HEK293 (cell line): ENCODE data around the gene CABCOCO1.

ENCODE experiments used
- YY1 ChIP-seq: fragments of 450-650 bp; formaldehyde crosslinking; IDR thresholded peaks from 2 replicates; pipeline ENCODE4 v1.5.1; 2018; ENCODE audit warnings: missing biosample characterization, missing genetic modification characterization
- ZBTB20 ChIP-seq: fragments of 450-650 bp; formaldehyde crosslinking; IDR thresholded peaks from 2 replicates; pipeline ENCODE4 v1.5.1; 2016; ENCODE audit warnings: missing biosample characterization, missing genetic modification characterization
- ZBTB6 ChIP-seq: fragments of 450-650 bp; formaldehyde crosslinking; IDR thresholded peaks from 2 replicates; pipeline ENCODE4 v1.5.1; 2017; ENCODE audit warnings: missing biosample characterization, missing genetic modification characterization
- ZFP41 ChIP-seq: fragments of 450-650 bp; formaldehyde crosslinking; IDR thresholded peaks from 2 replicates; pipeline ENCODE4 v1.5.1; 2016; ENCODE audit warnings: missing biosample characterization, missing genetic modification characterization, borderline replicate concordance
- ZNF121 ChIP-seq: fragments of 450-650 bp; formaldehyde crosslinking; IDR thresholded peaks from 2 replicates; pipeline ENCODE4 v1.5.1; 2016; ENCODE audit warnings: missing biosample characterization, missing genetic modification characterization
- ZNF138 ChIP-seq: fragments of 450-650 bp; formaldehyde crosslinking; IDR thresholded peaks from 2 replicates; pipeline ENCODE4 v1.5.1; 2016; ENCODE audit warnings: missing biosample characterization, missing genetic modification characterization, borderline replicate concordance
- ZNF341 ChIP-seq: fragments of 450-650 bp; formaldehyde crosslinking; IDR thresholded peaks from 2 replicates; pipeline ENCODE4; 2016; ENCODE audit warnings: low read depth, missing biosample characterization, missing genetic modification characterization
- ZNF530 ChIP-seq: fragments of 450-650 bp; formaldehyde crosslinking; IDR thresholded peaks from 2 replicates; pipeline ENCODE4 v1.5.1; 2016; ENCODE audit warnings: low read depth, missing biosample characterization, missing genetic modification characterization
- ZNF621 ChIP-seq: fragments of 450-650 bp; formaldehyde crosslinking; IDR thresholded peaks from 2 replicates; pipeline ENCODE4 v1.5.1; 2017; ENCODE audit warnings: missing biosample characterization, missing genetic modification characterization
- TF ChIP-seq, protein P1 (sequence below): fragments of 450-650 bp; formaldehyde crosslinking; IDR thresholded peaks from 2 replicates; pipeline ENCODE4 v1.5.1; 2016; ENCODE audit warnings: missing biosample characterization, missing genetic modification characterization
- TF ChIP-seq, protein P2 (sequence below): fragments of 450-650 bp; formaldehyde crosslinking; IDR thresholded peaks from 2 replicates; pipeline ENCODE4 v1.5.1; 2016; ENCODE audit warnings: missing biosample characterization, missing genetic modification characterization

- TF ChIP-seq ZNF341 (tag by site-specific recombination): no peak
- TF ChIP-seq, protein P1, sequence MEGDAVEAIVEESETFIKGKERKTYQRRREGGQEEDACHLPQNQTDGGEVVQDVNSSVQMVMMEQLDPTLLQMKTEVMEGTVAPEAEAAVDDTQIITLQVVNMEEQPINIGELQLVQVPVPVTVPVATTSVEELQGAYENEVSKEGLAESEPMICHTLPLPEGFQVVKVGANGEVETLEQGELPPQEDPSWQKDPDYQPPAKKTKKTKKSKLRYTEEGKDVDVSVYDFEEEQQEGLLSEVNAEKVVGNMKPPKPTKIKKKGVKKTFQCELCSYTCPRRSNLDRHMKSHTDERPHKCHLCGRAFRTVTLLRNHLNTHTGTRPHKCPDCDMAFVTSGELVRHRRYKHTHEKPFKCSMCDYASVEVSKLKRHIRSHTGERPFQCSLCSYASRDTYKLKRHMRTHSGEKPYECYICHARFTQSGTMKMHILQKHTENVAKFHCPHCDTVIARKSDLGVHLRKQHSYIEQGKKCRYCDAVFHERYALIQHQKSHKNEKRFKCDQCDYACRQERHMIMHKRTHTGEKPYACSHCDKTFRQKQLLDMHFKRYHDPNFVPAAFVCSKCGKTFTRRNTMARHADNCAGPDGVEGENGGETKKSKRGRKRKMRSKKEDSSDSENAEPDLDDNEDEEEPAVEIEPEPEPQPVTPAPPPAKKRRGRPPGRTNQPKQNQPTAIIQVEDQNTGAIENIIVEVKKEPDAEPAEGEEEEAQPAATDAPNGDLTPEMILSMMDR (tag by site-specific recombination): no peak
- TF ChIP-seq, protein P2, sequence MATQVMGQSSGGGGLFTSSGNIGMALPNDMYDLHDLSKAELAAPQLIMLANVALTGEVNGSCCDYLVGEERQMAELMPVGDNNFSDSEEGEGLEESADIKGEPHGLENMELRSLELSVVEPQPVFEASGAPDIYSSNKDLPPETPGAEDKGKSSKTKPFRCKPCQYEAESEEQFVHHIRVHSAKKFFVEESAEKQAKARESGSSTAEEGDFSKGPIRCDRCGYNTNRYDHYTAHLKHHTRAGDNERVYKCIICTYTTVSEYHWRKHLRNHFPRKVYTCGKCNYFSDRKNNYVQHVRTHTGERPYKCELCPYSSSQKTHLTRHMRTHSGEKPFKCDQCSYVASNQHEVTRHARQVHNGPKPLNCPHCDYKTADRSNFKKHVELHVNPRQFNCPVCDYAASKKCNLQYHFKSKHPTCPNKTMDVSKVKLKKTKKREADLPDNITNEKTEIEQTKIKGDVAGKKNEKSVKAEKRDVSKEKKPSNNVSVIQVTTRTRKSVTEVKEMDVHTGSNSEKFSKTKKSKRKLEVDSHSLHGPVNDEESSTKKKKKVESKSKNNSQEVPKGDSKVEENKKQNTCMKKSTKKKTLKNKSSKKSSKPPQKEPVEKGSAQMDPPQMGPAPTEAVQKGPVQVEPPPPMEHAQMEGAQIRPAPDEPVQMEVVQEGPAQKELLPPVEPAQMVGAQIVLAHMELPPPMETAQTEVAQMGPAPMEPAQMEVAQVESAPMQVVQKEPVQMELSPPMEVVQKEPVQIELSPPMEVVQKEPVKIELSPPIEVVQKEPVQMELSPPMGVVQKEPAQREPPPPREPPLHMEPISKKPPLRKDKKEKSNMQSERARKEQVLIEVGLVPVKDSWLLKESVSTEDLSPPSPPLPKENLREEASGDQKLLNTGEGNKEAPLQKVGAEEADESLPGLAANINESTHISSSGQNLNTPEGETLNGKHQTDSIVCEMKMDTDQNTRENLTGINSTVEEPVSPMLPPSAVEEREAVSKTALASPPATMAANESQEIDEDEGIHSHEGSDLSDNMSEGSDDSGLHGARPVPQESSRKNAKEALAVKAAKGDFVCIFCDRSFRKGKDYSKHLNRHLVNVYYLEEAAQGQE: no peak
- no peak for TF ChIP-seq ZNF621 (tag by site-specific recombination)
- no peak for TF ChIP-seq ZNF530 (tag by site-specific recombination)
- TF ChIP-seq ZFP41 (tag by site-specific recombination): no peak
- no peak for TF ChIP-seq YY1 (tag by site-specific recombination)
- TF ChIP-seq ZBTB6 (tag by site-specific recombination): no peak
- no peak for TF ChIP-seq ZNF138 (tag by site-specific recombination)
- TF ChIP-seq ZBTB20 (tag by site-specific recombination): no peak
- no peak for TF ChIP-seq ZNF121 (tag by site-specific recombination)
Measured at GRCh38 chr10:61761825-61762217, 99.1 kb downstream of the CABCOCO1 start.
